ENCODE measurements around the gene CUX1.

CUX1 gene

GRCh38 chr7:102272075-102272916, 454.9 kb downstream of the CUX1 start:
- DNase-seq (ENCODE audit: insufficient read length) (peak; percentile 91), FAIRE-seq (peak; percentile 77)

GRCh38 chr7:102272917-102273748, 455.7 kb downstream of the CUX1 start:
- TF ChIP-seq POLR2AphosphoS5 (IDR thresholded peaks at IDR 0.05; ENCODE audit: low read depth, low read length) (no peak), POLR2A (IDR thresholded peaks at IDR 0.05; ENCODE audit: low read depth, low read length) (no peak), TAF1 (IDR thresholded peaks at IDR 0.05; ENCODE audit: borderline replicate concordance, low read depth, low read length) (no peak)
- DNase-seq (ENCODE audit: insufficient read length) (no peak), FAIRE-seq (no peak)

More at GRCh38 chr7:102272075-102272916, 454.9 kb downstream of the CUX1 start:
- TF ChIP-seq POLR2AphosphoS5 (IDR thresholded peaks at IDR 0.05; ENCODE audit: low read depth, low read length) (no peak), TAF1 (IDR thresholded peaks at IDR 0.05; ENCODE audit: borderline replicate concordance, low read depth, low read length) (no peak), POLR2A (IDR thresholded peaks at IDR 0.05; ENCODE audit: low read depth, low read length) (no peak)

DNA sequence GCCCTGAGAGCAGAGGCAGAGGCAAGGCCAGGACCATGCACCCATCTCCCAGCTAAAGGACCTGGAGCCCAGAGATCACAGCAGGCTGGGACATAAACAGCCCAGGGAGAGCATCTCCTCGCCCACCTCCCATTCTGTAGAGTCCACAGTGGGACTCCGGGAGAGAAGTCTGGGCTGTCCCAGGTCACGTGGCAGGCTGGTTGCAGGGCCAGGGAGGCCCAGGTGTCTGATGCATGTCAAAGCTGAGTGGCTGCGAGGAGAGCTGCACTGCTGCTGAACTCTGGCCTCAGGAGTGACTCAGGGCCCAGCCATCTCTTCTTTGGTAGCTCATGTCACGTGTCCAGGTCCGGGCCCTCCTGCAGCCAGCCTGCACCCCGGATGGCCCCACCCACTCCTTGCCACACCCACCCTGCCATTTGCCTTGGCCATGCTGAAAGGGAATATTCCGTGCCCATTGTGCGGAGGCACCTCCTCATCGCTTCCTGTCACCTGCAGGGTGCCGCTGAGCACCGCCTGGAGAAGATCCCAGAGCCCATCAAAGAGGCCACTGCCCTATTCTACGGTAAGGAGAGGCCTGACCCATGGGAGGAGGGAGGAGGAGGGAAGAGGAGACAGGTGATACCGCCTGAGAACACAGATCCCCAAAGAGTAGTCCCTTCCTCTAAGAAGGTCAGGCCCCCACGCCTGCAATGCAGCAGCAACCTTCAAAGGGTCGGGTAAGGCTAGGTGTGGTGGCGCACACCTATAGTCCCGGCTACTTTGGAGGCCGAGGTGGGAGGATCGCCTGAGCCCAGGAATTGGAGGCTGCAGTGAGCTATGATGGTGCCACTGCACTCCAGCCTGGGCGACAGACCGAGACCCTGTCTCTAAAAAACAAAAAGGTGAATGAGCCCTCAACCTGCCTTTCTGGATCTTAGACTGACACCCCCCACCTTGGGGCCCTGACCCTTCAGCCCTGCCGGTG, 456.6 kb downstream of the CUX1 start:
- FAIRE-seq, result no peak
- TF ChIP-seq TAF1 (IDR thresholded peaks at IDR 0.05; ENCODE audit: borderline replicate concordance, low read depth, low read length), result no peak
- no peak for DNase-seq (ENCODE audit: insufficient read length)

DNA sequence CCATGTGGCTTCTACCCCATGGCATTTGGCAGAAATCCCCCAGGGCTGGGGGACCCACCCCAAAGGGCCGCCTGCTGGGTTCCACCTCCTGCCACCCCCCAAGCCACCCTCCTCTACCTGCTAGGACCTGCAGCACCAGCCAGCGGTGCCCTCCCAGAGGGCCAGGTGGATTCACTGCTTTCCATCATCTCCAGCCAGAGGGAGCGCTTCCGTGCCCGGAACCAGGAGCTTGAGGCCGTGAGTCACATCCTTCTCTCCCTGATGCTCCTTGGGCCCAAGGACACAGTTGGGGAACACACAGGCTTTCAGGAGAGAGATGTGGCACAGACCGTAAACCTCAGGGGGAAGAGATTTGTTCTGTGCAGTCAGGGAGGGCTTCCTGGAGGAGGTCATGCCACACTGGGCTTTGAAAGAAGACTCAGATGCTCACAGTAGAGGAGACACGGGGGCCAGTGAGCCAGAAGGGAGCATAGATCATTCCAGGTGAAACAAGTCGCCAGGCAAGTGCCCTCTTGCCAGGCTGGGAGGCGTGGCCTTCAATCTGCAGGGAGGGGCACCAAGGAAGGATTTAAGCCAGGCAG, 457.8 kb downstream of the CUX1 start:
- DNase-seq (ENCODE audit: insufficient read length), result no peak
- TF ChIP-seq POLR2A (IDR thresholded peaks at IDR 0.05; ENCODE audit: low read depth, low read length), result no peak
- no peak for TF ChIP-seq POLR2AphosphoS5 (IDR thresholded peaks at IDR 0.05; ENCODE audit: low read depth, low read length)
- TF ChIP-seq TAF1 (IDR thresholded peaks at IDR 0.05; ENCODE audit: borderline replicate concordance, low read depth, low read length), result no peak
- no peak for FAIRE-seq

- FAIRE-seq (no peak), DNase-seq (ENCODE audit: insufficient read length) (no peak)
- TF ChIP-seq TAF1 (IDR thresholded peaks at IDR 0.05; ENCODE audit: borderline replicate concordance, low read depth, low read length), result no peak
- TF ChIP-seq POLR2AphosphoS5 (IDR thresholded peaks at IDR 0.05; ENCODE audit: low read depth, low read length), result no peak
- no peak for TF ChIP-seq POLR2A (IDR thresholded peaks at IDR 0.05; ENCODE audit: low read depth, low read length)
Observed at GRCh38 chr7:102277901-102278300, 460.5 kb downstream of the CUX1 start.

DNA sequence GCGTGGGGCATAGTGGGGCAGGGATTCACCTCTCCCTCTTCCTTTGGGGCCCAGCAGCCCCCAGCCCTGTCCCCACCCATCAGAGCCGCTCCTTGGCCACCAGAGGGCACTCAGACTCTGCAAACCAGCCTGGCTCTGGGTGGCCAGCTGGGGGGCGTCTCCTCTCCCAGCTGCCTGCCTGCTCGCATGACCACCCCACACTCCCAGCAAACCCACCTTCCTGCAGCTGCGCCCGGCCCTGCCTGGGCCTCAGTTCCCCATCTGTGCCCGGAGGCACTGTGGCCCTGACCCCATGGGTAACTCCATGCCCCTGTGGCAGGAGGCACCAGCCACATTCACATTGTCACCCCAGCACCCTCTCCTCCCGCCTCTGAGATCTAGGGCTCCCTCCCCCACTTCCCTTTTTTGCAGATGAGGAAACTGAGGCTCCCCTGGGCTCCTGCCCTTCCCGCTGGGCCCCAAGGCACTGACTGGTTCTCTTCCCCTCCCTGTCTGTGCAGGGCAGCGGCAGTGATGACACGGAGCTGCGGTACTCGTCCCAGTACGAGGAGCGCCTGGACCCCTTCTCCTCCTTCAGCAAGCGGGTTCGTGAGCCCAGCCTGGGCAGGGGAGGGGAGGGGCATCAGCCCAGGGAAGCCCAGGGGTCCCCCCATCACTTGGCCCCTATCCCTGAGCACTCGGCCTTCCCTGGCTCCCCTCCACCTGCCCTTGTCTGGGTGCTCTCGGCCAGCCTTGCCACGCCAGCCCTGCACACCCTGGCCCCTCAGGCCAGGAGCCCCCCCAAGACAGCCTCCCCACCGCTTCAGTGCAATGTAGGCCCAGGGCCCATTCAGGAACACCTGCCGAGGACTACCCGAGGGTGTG, 462.3 kb downstream of the CUX1 start:
- FAIRE-seq, result peak; percentile 98
- DNase-seq (ENCODE audit: insufficient read length), result peak; percentile 85

DNA sequence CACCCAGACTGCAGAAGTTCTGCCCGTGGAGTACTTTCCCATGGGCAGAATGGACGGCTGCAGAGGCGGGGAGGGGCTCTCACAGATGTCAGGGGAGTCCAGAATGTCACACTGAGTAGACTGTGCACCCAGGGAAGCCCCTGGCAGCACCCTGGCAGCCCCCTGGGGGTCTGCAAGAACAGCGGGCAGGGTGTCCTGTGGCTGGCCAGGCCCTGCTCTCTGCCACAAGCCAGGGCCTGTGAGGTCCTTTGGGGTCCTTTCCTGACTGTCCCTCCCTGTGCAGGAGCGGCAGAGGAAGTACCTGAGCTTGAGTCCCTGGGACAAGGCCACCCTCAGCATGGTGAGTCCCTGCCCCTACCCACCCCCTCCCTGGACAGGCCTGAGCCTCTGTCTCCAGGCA, 463.1 kb downstream of the CUX1 start:
- no peak for FAIRE-seq
- no peak for DNase-seq (ENCODE audit: insufficient read length)

More for the DNA sequence above, 462.3 kb downstream of the CUX1 start:
- TF ChIP-seq TAF1 (IDR thresholded peaks at IDR 0.05; ENCODE audit: borderline replicate concordance, low read depth, low read length), result no peak
- no peak for TF ChIP-seq POLR2A (IDR thresholded peaks at IDR 0.05; ENCODE audit: low read depth, low read length)
- TF ChIP-seq POLR2AphosphoS5 (IDR thresholded peaks at IDR 0.05; ENCODE audit: low read depth, low read length), result no peak

DNA sequence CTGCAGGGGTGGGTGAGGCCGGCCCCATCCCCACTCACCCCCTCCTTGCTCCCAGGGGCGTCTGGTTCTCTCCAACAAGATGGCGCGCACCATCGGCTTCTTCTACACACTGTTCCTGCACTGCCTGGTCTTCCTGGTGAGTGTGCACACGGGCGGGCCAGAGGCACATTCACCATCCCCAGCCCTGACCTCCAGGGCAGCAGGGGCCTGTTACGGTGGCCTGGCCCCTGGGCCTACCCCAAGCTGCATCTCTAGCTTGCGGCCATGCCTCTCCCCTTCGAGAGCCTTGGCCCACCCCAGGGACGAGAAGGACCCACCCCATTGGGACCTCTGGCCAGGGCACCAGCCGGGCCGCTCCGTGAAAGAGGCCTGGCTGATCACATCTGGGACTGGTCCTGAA, 464.4 kb downstream of the CUX1 start:
- DNase-seq (ENCODE audit: insufficient read length) (no peak), FAIRE-seq (no peak)
- TF ChIP-seq POLR2A (IDR thresholded peaks at IDR 0.05; ENCODE audit: low read depth, low read length), result no peak
- TF ChIP-seq TAF1 (IDR thresholded peaks at IDR 0.05; ENCODE audit: borderline replicate concordance, low read depth, low read length), result no peak
- no peak for TF ChIP-seq POLR2AphosphoS5 (IDR thresholded peaks at IDR 0.05; ENCODE audit: low read depth, low read length)

More for the DNA sequence above, 463.1 kb downstream of the CUX1 start:
- no peak for TF ChIP-seq POLR2AphosphoS5 (IDR thresholded peaks at IDR 0.05; ENCODE audit: low read depth, low read length)
- no peak for TF ChIP-seq POLR2A (IDR thresholded peaks at IDR 0.05; ENCODE audit: low read depth, low read length)
- no peak for TF ChIP-seq TAF1 (IDR thresholded peaks at IDR 0.05; ENCODE audit: borderline replicate concordance, low read depth, low read length)

DNA sequence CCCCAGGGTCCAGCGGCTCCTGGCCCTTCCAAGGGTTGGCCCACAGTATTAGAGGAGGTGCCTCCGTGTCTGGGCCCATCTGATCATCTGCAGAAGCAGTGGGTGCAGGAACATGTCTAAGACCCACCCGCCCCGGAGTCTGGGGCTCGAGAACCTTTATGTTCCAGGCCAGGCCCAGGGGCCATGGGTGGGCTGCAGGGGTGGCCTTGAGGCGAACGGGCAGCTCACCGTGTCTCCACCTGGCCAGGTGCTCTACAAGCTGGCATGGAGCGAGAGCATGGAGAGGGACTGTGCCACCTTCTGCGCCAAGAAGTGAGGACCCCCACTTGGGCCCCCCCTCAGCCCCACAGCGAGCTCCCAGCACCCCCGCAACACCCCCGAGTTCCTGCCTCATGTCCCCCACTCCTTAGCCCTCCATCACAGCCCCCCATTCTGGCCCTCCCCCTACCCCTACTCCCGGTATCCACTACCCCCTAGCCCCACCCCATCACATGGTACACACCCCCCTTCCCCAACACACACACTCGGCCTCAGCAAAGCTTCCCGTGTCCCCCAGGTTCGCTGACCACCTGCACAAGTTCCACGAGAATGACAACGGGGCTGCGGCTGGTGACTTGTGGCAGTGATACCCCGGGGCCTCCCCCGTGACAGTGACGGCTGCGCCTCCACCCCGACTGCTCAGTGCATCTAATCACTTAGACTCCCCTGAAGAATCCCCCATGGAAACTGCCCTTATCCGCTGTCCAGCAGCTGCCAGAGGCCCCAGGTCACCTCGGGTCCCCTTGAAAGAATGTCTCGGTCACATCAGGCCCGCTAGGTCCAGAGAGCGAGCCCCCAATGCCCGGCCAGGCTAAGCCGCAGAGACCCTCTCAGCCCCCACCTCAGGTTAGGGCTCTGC, 465.3 kb downstream of the CUX1 start:
- DNase-seq (ENCODE audit: insufficient read length) (no peak), FAIRE-seq (no peak)
- TF ChIP-seq POLR2AphosphoS5 (IDR thresholded peaks at IDR 0.05; ENCODE audit: low read depth, low read length) (no peak), TAF1 (IDR thresholded peaks at IDR 0.05; ENCODE audit: borderline replicate concordance, low read depth, low read length) (no peak), POLR2A (IDR thresholded peaks at IDR 0.05; ENCODE audit: low read depth, low read length) (no peak)

All from GM12892 (cell line).